Caco-2 (cell line): ENCODE data around the gene PELO. TPM values are rescaled to one million over a fixed set of nuclear protein-coding genes. Genes with fewer than 3 reads are reported as not detected.

Experiments
- BruUV-seq: library from RNA; stranded (reverse); fragments of 400-500 nt; replicated peaks from 2 replicates; lab custom pipeline; 2021; lab: Mats Ljungman, UMichigan
- CTCF ChIA-PET: fragments of 300-600 bp; sonication (Branson Sonifier 250); formaldehyde crosslinking; loops from one replicate; lab custom pipeline; 2022; ENCODE audit warnings: antibody characterized with exemption; lab: Charles Lee
- POLR2A ChIA-PET: fragments of 300-600 bp; sonication (Branson Sonifier 250); formaldehyde crosslinking; loops from one replicate; lab custom pipeline; 2022; ENCODE audit warnings: antibody characterized with exemption; lab: Charles Lee
- DNase-seq, 2 experiments: peaks; one replicate each; pipeline versions ENCODE4 v3.0.0 to v3.0.0-alpha.2; 2020 to 2022
- H3K27me3 ChIP-seq: replicated peaks from 2 replicates; pipeline ENCODE4 v1.6.0; 2011; ENCODE audit warnings: low read length; ENCODE audit not compliant: control insufficient read depth, insufficient read depth
- H3K36me3 ChIP-seq: 2 replicates; pipeline ENCODE4 v1.5.1; 2011; ENCODE audit warnings: low read length; ENCODE audit not compliant: control insufficient read depth, insufficient read depth
- H3K4me1 ChIP-seq: fragments of 250-450 bp; sonication (Bioruptor Pico); 2 replicates; pipeline ENCODE4 v1.5.1; 2020; ENCODE audit warnings: mild to moderate bottlenecking
- H3K4me3 ChIP-seq: 2 replicates; pipeline ENCODE4 v1.5.1; 2011; ENCODE audit warnings: low read depth, mild to moderate bottlenecking, control low read depth, low read length
- H3K9me3 ChIP-seq: fragments of 250-450 bp; sonication (Bioruptor Pico); 2 replicates; pipeline ENCODE4 v1.5.1; 2020; ENCODE audit warnings: mild to moderate bottlenecking, moderate library complexity
- H3K27ac Mint-ChIP-seq: one replicate; pipeline ENCODE4 v1.8.0; 2022; ENCODE audit warnings: mixed read lengths; ENCODE audit not compliant: unreplicated experiment
- H3K27me3 Mint-ChIP-seq: one replicate; pipeline ENCODE4 v1.8.0; 2022; ENCODE audit warnings: mixed read lengths; ENCODE audit not compliant: insufficient read depth, unreplicated experiment
- H3K36me3 Mint-ChIP-seq: one replicate; pipeline ENCODE4 v1.8.0; 2022; ENCODE audit warnings: mild to moderate bottlenecking, mixed read lengths; ENCODE audit not compliant: insufficient read depth, unreplicated experiment
- H3K4me1 Mint-ChIP-seq: one replicate; pipeline ENCODE4 v1.8.0; 2022; ENCODE audit warnings: low read depth, mixed read lengths; ENCODE audit not compliant: unreplicated experiment
- H3K4me3 Mint-ChIP-seq: one replicate; pipeline ENCODE4 v1.8.0; 2022; ENCODE audit warnings: mild to moderate bottlenecking, moderate library complexity, mixed read lengths; ENCODE audit not compliant: unreplicated experiment
- H3K9me3 Mint-ChIP-seq: one replicate; pipeline ENCODE4 v1.8.0; 2022; ENCODE audit warnings: mixed read lengths; ENCODE audit not compliant: unreplicated experiment
- intact Hi-C: fragments of 100-400 bp; cut with micrococcal nuclease; formaldehyde crosslinking; loops from one replicate; pipeline ENCODE4 v1.10.0; 2022; ENCODE audit not compliant: unreplicated experiment
- total RNA-seq: library from RNA; stranded (reverse); gene quantifications from 2 replicates; pipeline ENCODE4 v1.2.3, GENCODE V29; 2022
- TF ChIP-seq, protein P1 (sequence below), 2 experiments: fragments of 200-600 bp in 1 of 2; IDR thresholded peaks; 1 replicate in 1 of 2; 2 replicates in 1 of 2; pipeline versions ENCODE4 v1.5.1 to v1.8.0; 2011 to 2022; ENCODE audit warnings: antibody characterized with exemption in 1 of 2, control low read depth in 1 of 2, inconsistent platforms in 1 of 2, low read depth in 1 of 2, low read length in 1 of 2, mild to moderate bottlenecking in 1 of 2, moderate library complexity in 1 of 2; ENCODE audit not compliant: insufficient read depth in 1 of 2, severe bottlenecking in 1 of 2, unreplicated experiment in 1 of 2

Gene PELO
- total RNA-seq, 1 experiment from 2014 or later, result 25.9 TPM

DNA sequence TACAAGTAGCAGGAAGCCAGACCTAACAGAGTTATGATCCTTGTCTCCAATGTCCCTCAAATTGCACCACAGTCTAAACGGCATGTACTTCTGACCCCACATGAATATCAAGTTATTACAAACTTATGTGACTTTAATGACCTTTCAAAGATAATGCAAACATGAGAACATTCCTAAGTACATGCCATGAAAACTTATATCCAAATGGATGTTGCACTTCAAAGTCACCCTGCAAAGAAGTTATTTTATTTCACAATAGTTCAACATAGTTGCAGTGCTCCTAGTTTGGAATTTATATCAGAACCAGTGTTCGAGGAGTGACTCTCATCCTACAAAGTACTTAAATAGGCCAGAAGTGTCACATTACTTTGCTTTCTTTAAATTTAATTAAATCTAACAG lies 41.2 kb upstream of the PELO start:
- TF ChIP-seq, protein P1, sequence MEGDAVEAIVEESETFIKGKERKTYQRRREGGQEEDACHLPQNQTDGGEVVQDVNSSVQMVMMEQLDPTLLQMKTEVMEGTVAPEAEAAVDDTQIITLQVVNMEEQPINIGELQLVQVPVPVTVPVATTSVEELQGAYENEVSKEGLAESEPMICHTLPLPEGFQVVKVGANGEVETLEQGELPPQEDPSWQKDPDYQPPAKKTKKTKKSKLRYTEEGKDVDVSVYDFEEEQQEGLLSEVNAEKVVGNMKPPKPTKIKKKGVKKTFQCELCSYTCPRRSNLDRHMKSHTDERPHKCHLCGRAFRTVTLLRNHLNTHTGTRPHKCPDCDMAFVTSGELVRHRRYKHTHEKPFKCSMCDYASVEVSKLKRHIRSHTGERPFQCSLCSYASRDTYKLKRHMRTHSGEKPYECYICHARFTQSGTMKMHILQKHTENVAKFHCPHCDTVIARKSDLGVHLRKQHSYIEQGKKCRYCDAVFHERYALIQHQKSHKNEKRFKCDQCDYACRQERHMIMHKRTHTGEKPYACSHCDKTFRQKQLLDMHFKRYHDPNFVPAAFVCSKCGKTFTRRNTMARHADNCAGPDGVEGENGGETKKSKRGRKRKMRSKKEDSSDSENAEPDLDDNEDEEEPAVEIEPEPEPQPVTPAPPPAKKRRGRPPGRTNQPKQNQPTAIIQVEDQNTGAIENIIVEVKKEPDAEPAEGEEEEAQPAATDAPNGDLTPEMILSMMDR (IDR thresholded peaks at IDR 0.05; ENCODE audit: insufficient read depth in 1 of 2, low read depth in 1 of 2, low read length in 1 of 2, severe bottlenecking in 1 of 2, unreplicated experiment in 1 of 2), result no peak
- peak in 1 of 2 experiments; percentile 10 for DNase-seq
- BruUV-seq, result no TSS peak
- H3K4me1 Mint-ChIP-seq, result peaks cover 6% of the 10 kb centered on the region
- Histone ChIP-seq H3K4me1 (peaks cover 7% of the 10 kb centered on the region; the same call in 1 of the 2 replicates), H3K4me3 (no peak overlapping the region), H3K36me3 (no peaks in the 10 kb centered on the region), H3K27me3 (no peaks in the 10 kb centered on the region), H3K9me3 (no peaks in the 10 kb centered on the region)
- POLR2A ChIA-PET, result no interaction called here
- no peak overlapping the region for H3K27ac Mint-ChIP-seq
- H3K4me3 Mint-ChIP-seq, result no peak overlapping the region
- H3K27me3 Mint-ChIP-seq, result peaks cover 7% of the 10 kb centered on the region
- no peaks in the 10 kb centered on the region for H3K36me3 Mint-ChIP-seq
- CTCF ChIA-PET, result no interaction called here
- intact Hi-C loops, result no loop called here
- H3K9me3 Mint-ChIP-seq, result peaks cover 7% of the 10 kb centered on the region

GRCh38 chr5:52748590-52748989 lies 39.1 kb upstream of the PELO start:
- H3K4me1 ChIP-seq, result peaks cover 7% of the 10 kb centered on the region; the same call in 1 of the 2 replicates
- Mint-ChIP-seq H3K27ac (no peak overlapping the region), H3K4me3 (no peak overlapping the region), H3K36me3 (no peaks in the 10 kb centered on the region), H3K9me3 (peaks cover 7% of the 10 kb centered on the region), H3K4me1 (peaks cover 6% of the 10 kb centered on the region), H3K27me3 (peaks cover 7% of the 10 kb centered on the region)
- intact Hi-C loops, result no loop called here
- ChIA-PET POLR2A (no interaction called here), CTCF (no interaction called here)
- H3K4me3 ChIP-seq, result no peak overlapping the region
- H3K9me3 ChIP-seq, result no peaks in the 10 kb centered on the region
- no TSS peak for BruUV-seq
- no peaks in the 10 kb centered on the region for H3K27me3 ChIP-seq
- TF ChIP-seq, protein P1 (IDR thresholded peaks at IDR 0.05; ENCODE audit: insufficient read depth in 1 of 2, low read depth in 1 of 2, low read length in 1 of 2, severe bottlenecking in 1 of 2, unreplicated experiment in 1 of 2), result no peak
- no peak for DNase-seq
- H3K36me3 ChIP-seq, result no peaks in the 10 kb centered on the region

- peaks cover 9% of the 10 kb centered on the region for H3K27me3 Mint-ChIP-seq
- no peak overlapping the region for H3K4me3 Mint-ChIP-seq
- no peak for DNase-seq
- H3K9me3 Mint-ChIP-seq, result peaks cover 7% of the 10 kb centered on the region
- peaks cover 6% of the 10 kb centered on the region for H3K4me1 Mint-ChIP-seq
- no peaks in the 10 kb centered on the region for H3K27me3 ChIP-seq
- ChIA-PET POLR2A (no interaction called here), CTCF (no interaction called here)
- H3K27ac Mint-ChIP-seq, result no peak overlapping the region
- no peaks in the 10 kb centered on the region for H3K36me3 ChIP-seq
- H3K9me3 ChIP-seq, result no peaks in the 10 kb centered on the region
- intact Hi-C loops, result no loop called here
- H3K4me3 ChIP-seq, result no peak overlapping the region
- no TSS peak for BruUV-seq
- no peaks in the 10 kb centered on the region for H3K36me3 Mint-ChIP-seq
- H3K4me1 ChIP-seq, result peaks cover 7% of the 10 kb centered on the region; the same call in 1 of the 2 replicates
- TF ChIP-seq, protein P1 (IDR thresholded peaks at IDR 0.05; ENCODE audit: insufficient read depth in 1 of 2, low read depth in 1 of 2, low read length in 1 of 2, severe bottlenecking in 1 of 2, unreplicated experiment in 1 of 2), result no peak
Observed at GRCh38 chr5:52749666-52750065, 38.0 kb upstream of the PELO start.
